ENCODE results near the gene C1QTNF5.

DNA sequence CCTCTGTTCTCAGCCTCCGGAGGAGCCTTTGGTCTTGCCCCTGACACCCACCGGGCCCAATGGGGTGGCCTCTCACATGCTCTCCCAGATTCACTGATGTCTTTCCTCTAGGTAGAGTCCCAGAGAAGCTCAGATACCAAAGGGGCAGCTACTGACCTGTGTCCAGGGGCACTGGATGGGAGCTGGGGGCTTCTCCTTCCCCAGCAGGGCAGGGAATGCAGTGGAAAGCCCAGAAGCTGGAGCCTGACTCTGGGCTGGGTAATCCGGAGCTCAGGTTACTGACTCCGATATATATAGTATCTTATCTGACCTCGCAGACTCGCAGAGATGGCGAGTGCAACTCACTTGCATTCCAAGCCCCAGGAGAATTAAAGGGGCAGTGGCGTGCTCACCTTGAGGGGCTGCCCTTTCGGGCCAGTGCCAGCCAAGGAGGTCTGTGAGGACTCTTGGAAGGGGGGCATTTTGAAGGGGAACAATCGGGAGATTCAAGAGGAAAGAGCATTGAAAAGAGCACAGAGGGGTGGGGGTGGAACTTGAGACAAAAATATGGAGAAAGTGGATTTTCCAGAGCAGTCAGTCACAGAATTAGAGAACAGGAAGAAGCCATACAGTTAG is 38.3 kb upstream of the C1QTNF5 start:
- TF ChIP-seq CTCF (conservative IDR thresholded peaks at IDR 0.05) (no peak), ZFX (IDR thresholded peaks at IDR 0.05) (no peak)
